BLaER1 (cell line): ENCODE data around the gene DYRK2.

Experiments used
- H3K27ac ChIP-seq: shearing (Covaris generic); formaldehyde crosslinking; 2 replicates; pipeline ENCODE4 v1.8.1; 2022
- H3K27me3 ChIP-seq: shearing (Covaris generic); formaldehyde crosslinking; 2 replicates; pipeline ENCODE4 v1.8.1; 2022
- H3K36me3 ChIP-seq: shearing (Covaris generic); formaldehyde crosslinking; 2 replicates; pipeline ENCODE4 v1.8.1; 2022
- H3K4me1 ChIP-seq: shearing (Covaris generic); formaldehyde crosslinking; 2 replicates; pipeline ENCODE4 v1.8.1; 2022
- H3K4me2 ChIP-seq: shearing (Covaris generic); formaldehyde crosslinking; 2 replicates; pipeline ENCODE4 v1.8.1; 2022
- H3K4me3 ChIP-seq: shearing (Covaris generic); formaldehyde crosslinking; 2 replicates; pipeline ENCODE4 v1.8.1; 2022
- H3K9ac ChIP-seq: shearing (Covaris generic); formaldehyde crosslinking; 2 replicates; pipeline ENCODE4 v1.8.1; 2022
- H3K9me3 ChIP-seq: shearing (Covaris generic); formaldehyde crosslinking; 2 replicates; pipeline ENCODE4 v1.8.1; 2022
- H4K20me1 ChIP-seq: shearing (Covaris generic); formaldehyde crosslinking; 2 replicates; pipeline ENCODE4 v1.8.1; 2022
- Cebpa-rat ChIP-seq: shearing (Covaris generic); IDR thresholded peaks from 2 replicates; pipeline ENCODE4 v1.8.1; 2022

The DYRK2 gene

GRCh38 chr12:67651132-67651695, 2.7 kb downstream of the DYRK2 start:
- H3K9me3 ChIP-seq = no peaks in the 10 kb centered on the region
- H3K27ac ChIP-seq = peak overlapping the region; percentile 99
- peak overlapping the region; percentile 100 for H3K4me3 ChIP-seq
- peak overlapping the region; percentile 99 for H3K9ac ChIP-seq
- H3K27me3 ChIP-seq = no peaks in the 10 kb centered on the region
- no peak for TF ChIP-seq Cebpa-rat
- peaks cover 37% of the 10 kb centered on the region for H3K4me1 ChIP-seq
- peak overlapping the region; percentile 91 for H3K4me2 ChIP-seq
- H3K36me3 ChIP-seq = peaks cover 36% of the 10 kb centered on the region
- peaks cover 64% of the 10 kb centered on the region for H4K20me1 ChIP-seq

- Histone ChIP-seq H3K4me2 (no peak overlapping the region), H3K4me1 (peaks cover 22% of the 10 kb centered on the region), H3K27me3 (no peaks in the 10 kb centered on the region), H3K27ac (no peak overlapping the region), H3K9me3 (no peaks in the 10 kb centered on the region), H3K36me3 (peaks cover 76% of the 10 kb centered on the region), H4K20me1 (peaks cover 100% of the 10 kb centered on the region), H3K4me3 (no peak overlapping the region), H3K9ac (no peak overlapping the region)
- TF ChIP-seq Cebpa-rat = no peak
These were observed 7.3 kb downstream of the DYRK2 start for GRCh38 chr12:67655829-67656228.

GRCh38 chr12:67656251-67656650, 7.7 kb downstream of the DYRK2 start:
- H3K36me3 ChIP-seq = peaks cover 79% of the 10 kb centered on the region
- no peaks in the 10 kb centered on the region for H3K9me3 ChIP-seq
- no peak overlapping the region for H3K4me2 ChIP-seq
- H3K27ac ChIP-seq = no peak overlapping the region
- no peak for TF ChIP-seq Cebpa-rat
- H3K9ac ChIP-seq = no peak overlapping the region
- H3K27me3 ChIP-seq = no peaks in the 10 kb centered on the region
- no peak overlapping the region for H3K4me3 ChIP-seq
- peaks cover 17% of the 10 kb centered on the region for H3K4me1 ChIP-seq
- H4K20me1 ChIP-seq = peaks cover 100% of the 10 kb centered on the region

GRCh38 chr12:67658486-67658885, 9.9 kb downstream of the DYRK2 start:
- Histone ChIP-seq H3K27ac (no peak overlapping the region), H3K4me2 (no peak overlapping the region), H3K9ac (no peak overlapping the region), H3K9me3 (no peaks in the 10 kb centered on the region), H4K20me1 (peaks cover 100% of the 10 kb centered on the region), H3K27me3 (no peaks in the 10 kb centered on the region), H3K36me3 (peaks cover 86% of the 10 kb centered on the region), H3K4me3 (no peak overlapping the region), H3K4me1 (0 out of 2 replicates have a peak, but pooled peaks cover under 1% of the 10 kb centered on the region)
- no peak for TF ChIP-seq Cebpa-rat

GRCh38 chr12:67659292-67659691, 10.7 kb downstream of the DYRK2 start:
- H3K4me2 ChIP-seq = no peak overlapping the region
- no peaks in the 10 kb centered on the region for H3K4me1 ChIP-seq
- no peak overlapping the region for H3K27ac ChIP-seq
- H3K27me3 ChIP-seq = no peaks in the 10 kb centered on the region
- peaks cover 100% of the 10 kb centered on the region for H4K20me1 ChIP-seq
- no peak overlapping the region for H3K4me3 ChIP-seq
- no peaks in the 10 kb centered on the region for H3K9me3 ChIP-seq
- no peak for TF ChIP-seq Cebpa-rat
- peaks cover 81% of the 10 kb centered on the region for H3K36me3 ChIP-seq
- no peak overlapping the region for H3K9ac ChIP-seq

DNA sequence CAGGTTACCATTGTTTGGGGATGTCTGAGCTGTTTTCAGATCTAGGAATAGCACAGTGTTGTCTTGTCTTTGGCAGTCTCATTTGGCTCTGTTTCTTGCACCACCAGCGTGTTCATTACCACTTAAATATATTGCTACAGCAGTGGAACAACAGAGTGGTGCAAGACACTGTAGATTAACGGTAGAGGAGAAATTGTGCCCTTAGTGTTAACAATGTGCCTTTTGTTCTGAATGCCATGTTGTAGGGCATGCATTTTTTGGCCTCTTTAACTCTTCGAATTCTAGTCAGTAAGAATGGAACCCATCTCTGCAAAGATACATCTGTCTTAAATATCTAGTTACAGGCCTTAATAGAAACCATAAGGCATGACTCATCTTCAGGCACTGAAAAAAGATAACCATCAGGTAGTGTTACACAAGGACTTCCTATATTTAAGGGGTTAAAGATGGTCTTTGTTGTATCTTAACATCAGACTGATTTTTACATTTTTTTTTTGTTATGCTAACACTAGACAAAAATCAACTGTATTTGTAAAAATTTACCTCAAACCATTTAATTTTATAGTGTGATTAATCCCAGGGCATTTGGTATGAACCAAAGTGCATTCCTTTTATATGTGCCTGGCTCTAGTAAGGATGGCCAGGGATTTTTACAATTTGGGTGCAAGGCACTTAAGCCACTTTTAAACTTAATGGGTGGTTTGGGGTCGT, 12.9 kb downstream of the DYRK2 start:
- peaks cover 97% of the 10 kb centered on the region for H4K20me1 ChIP-seq
- no peak overlapping the region for H3K4me2 ChIP-seq

DNA sequence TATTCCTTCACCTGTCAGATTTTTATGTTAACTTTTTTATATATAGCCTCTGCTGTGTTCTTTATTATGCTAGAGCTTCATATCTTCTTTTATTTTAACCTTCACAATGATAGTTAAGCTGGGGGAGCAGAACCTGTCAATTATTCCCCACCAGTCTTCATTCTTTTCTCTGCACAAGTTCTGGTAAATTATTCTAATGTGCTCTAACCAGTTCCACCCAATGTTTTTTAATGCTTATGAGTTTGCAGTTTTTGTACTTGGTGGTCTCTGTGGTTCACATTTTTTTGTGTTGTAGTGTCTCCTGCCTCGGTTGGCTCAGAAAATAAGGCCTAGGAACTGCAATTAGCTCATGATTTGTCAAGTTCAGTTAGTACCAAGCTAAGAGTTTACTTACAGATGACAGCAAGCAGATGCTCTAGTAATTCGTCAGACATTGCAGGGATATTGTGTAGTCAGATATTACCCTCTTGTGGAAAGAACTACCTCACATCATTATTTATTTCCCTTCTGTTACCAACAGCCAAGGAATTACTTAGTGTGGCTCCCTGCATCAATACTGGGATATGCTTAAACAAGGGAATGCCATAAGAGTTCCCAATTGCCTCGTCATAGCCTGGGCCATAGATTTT, 14.5 kb downstream of the DYRK2 start:
- H3K9ac ChIP-seq = no peak overlapping the region
- no peak overlapping the region for H3K27ac ChIP-seq
- H3K4me2 ChIP-seq = no peak overlapping the region
- no peak overlapping the region for H3K4me3 ChIP-seq
- H3K4me1 ChIP-seq = no peaks in the 10 kb centered on the region
- H4K20me1 ChIP-seq = peaks cover 95% of the 10 kb centered on the region
- TF ChIP-seq Cebpa-rat = no peak
- no peaks in the 10 kb centered on the region for H3K27me3 ChIP-seq
- no peaks in the 10 kb centered on the region for H3K9me3 ChIP-seq
- peaks cover 47% of the 10 kb centered on the region for H3K36me3 ChIP-seq

More for the DNA sequence above, 12.9 kb downstream of the DYRK2 start:
- Histone ChIP-seq H3K9me3 (no peaks in the 10 kb centered on the region), H3K27ac (no peak overlapping the region), H3K4me3 (no peak overlapping the region), H3K27me3 (no peaks in the 10 kb centered on the region), H3K4me1 (no peaks in the 10 kb centered on the region), H3K36me3 (peaks cover 63% of the 10 kb centered on the region), H3K9ac (no peak overlapping the region)
- no peak for TF ChIP-seq Cebpa-rat

- Histone ChIP-seq H3K27ac (no peak overlapping the region), H3K9ac (no peak overlapping the region), H3K9me3 (no peaks in the 10 kb centered on the region), H3K4me3 (no peak overlapping the region), H3K27me3 (no peaks in the 10 kb centered on the region), H3K4me1 (0 out of 2 replicates have a peak, but pooled peaks cover under 1% of the 10 kb centered on the region), H3K36me3 (peaks cover 36% of the 10 kb centered on the region), H3K4me2 (no peak overlapping the region), H4K20me1 (peaks cover 84% of the 10 kb centered on the region)
- TF ChIP-seq Cebpa-rat = no peak
These were observed 15.6 kb downstream of the DYRK2 start for GRCh38 chr12:67664171-67664570.

DNA sequence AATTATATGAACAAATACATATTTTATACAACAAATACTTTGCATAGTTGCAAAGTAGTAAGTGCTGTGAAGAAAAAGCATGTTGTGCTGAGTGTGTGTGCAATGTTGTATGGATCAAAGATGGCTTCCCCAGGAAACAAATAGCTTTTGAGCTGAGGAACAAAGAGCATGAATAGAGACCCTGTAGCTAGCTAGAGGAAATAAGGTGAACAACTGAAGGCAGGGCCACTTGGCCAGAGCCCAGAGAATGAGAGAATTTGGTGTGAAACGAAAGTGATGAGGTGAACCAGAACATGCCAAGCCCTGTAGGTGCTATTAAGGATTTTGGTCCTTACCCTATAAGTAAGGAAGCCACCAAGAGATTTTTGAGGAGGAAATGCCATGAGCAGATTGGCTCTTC, 17.1 kb downstream of the DYRK2 start:
- H3K9me3 ChIP-seq = no peaks in the 10 kb centered on the region
- peaks cover 26% of the 10 kb centered on the region for H3K36me3 ChIP-seq
- no peak for TF ChIP-seq Cebpa-rat
- H3K9ac ChIP-seq = no peak overlapping the region
- peaks cover 69% of the 10 kb centered on the region for H4K20me1 ChIP-seq
- H3K4me1 ChIP-seq = 0 out of 2 replicates have a peak, but pooled peaks cover 4% of the 10 kb centered on the region
- no peak overlapping the region for H3K4me2 ChIP-seq
- no peaks in the 10 kb centered on the region for H3K27me3 ChIP-seq
- H3K27ac ChIP-seq = no peak overlapping the region
- H3K4me3 ChIP-seq = no peak overlapping the region

DNA sequence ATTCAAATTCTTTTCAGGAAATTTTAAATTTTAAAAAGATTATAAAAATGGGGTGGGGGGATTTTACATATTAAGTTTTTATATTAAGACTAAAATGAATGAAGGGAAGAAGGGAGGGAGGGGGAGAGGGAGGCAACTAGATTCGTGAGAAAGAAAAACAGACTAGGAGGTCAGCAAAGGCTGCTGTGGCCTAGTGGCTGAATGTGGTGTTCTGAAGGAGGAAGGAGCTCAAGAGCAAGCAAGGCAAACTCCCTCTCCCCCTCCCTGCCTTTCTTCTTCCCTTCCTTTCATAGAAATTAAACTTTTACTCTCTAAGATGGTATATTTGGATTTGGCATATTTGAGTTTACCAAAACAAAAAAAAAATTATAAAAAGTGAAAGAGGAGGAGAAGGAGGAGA, 18.1 kb downstream of the DYRK2 start:
- H3K4me2 ChIP-seq = no peak overlapping the region
- H3K4me1 ChIP-seq = 0 out of 2 replicates have a peak, but pooled peaks cover 4% of the 10 kb centered on the region
- H3K4me3 ChIP-seq = no peak overlapping the region
- no peaks in the 10 kb centered on the region for H3K27me3 ChIP-seq
- no peak overlapping the region for H3K27ac ChIP-seq
- peaks cover 59% of the 10 kb centered on the region for H4K20me1 ChIP-seq
- TF ChIP-seq Cebpa-rat = no peak
- no peaks in the 10 kb centered on the region for H3K9me3 ChIP-seq
- no peak overlapping the region for H3K9ac ChIP-seq
- H3K36me3 ChIP-seq = peaks cover 19% of the 10 kb centered on the region; the same call in 1 of the 2 replicates
